ENCODE data around the gene KCTD7. TPM values are rescaled to one million over a fixed set of nuclear protein-coding genes. Genes with fewer than 3 reads are reported as not detected.

The KCTD7 gene
- total and polyA plus RNA-seq, 10 of the 15 experiments (the other 5 are each of a cell fraction or from before 2014, with no cell fraction given) = 1.6 to 18.0 (median 9.4) TPM

GRCh38 chr7:66654275-66655112 is 25.8 kb downstream of the KCTD7 start (continued):
- TF ChIP-seq MYB (IDR thresholded peaks at IDR 0.05; ENCODE audit: borderline replicate concordance, low read depth, low read length) = no peak
- peak; percentile 50; the same call in 1 of the 2 replicates for TF ChIP-seq TCF12 (IDR thresholded peaks at IDR 0.05; ENCODE audit: low read depth, low read length)
- TF ChIP-seq SMAD1 (IDR thresholded peaks at IDR 0.05; ENCODE audit: low read depth, partially characterized antibody) = no peak
- no peak for TF ChIP-seq ESRRA (IDR thresholded peaks at IDR 0.05; ENCODE audit: low read length)
- TF ChIP-seq KLF5 (IDR thresholded peaks at IDR 0.05; ENCODE audit: partially characterized antibody) = peak; percentile 44
- TF ChIP-seq ZNF622 (IDR thresholded peaks at IDR 0.05) = no peak
- TF ChIP-seq FOXM1 (IDR thresholded peaks at IDR 0.05; ENCODE audit: low read depth, low read length) = no peak
- TF ChIP-seq NR2F1 (conservative IDR thresholded peaks at IDR 0.05) = peak; percentile 73
- TF ChIP-seq PAX8 (IDR thresholded peaks at IDR 0.05) = no peak
- TF ChIP-seq JUNB (IDR thresholded peaks at IDR 0.05) = no peak
- TF ChIP-seq CBX5 (IDR thresholded peaks at IDR 0.05; ENCODE audit: low read depth) = 0 out of 2 replicates have a peak, but pooled peaks have one; percentile 13
- peak; percentile 91 for TF ChIP-seq GABPA (IDR thresholded peaks at IDR 0.05; ENCODE audit: low read depth)
- peak; percentile 40; the same call in 1 of the 2 replicates for TF ChIP-seq DPF2 (IDR thresholded peaks at IDR 0.05)
- TF ChIP-seq ATF2 (IDR thresholded peaks at IDR 0.05; ENCODE audit: low read length) = no peak; the same call in 1 of the 2 replicates
- TF ChIP-seq ZSCAN29 (IDR thresholded peaks at IDR 0.05) = no peak
- no peak for TF ChIP-seq ZNF274 (IDR thresholded peaks at IDR 0.05; ENCODE audit: insufficient read depth, insufficient read length)
- TF ChIP-seq NFYB (IDR thresholded peaks at IDR 0.05; ENCODE audit: insufficient read depth, low read depth, low read length) = peak; percentile 66; the same call in 1 of the 2 replicates
- no peak for TF ChIP-seq RBBP5 (conservative IDR thresholded peaks at IDR 0.05)
- TF ChIP-seq PRDM15 (CRISPR knock-in tag; IDR thresholded peaks at IDR 0.05) = no peak
- no peak for TF ChIP-seq SUZ12 (IDR thresholded peaks at IDR 0.05; ENCODE audit: unreplicated experiment)
- TF ChIP-seq IRF4 (IDR thresholded peaks at IDR 0.05; ENCODE audit: low read depth, low read length) = 0 out of 2 replicates have a peak, but pooled peaks have one; percentile 3
- no peak for TF ChIP-seq YBX1 (IDR thresholded peaks at IDR 0.05)
- TF ChIP-seq PAX5 (IDR thresholded peaks at IDR 0.05; ENCODE audit: borderline replicate concordance, low read depth, low read length) = peak; percentile 66; the same call in 1 of the 2 replicates
- peak; percentile 31 to 80; a peak in 2 of 3 replicates for TF ChIP-seq EGR1 (IDR thresholded peaks at IDR 0.05; ENCODE audit: borderline replicate concordance in 1 of 2, low read depth in 2 of 2, low read length in 2 of 2)
- TF ChIP-seq POLR2AphosphoS5 (IDR thresholded peaks at IDR 0.05; ENCODE audit: low read length) = peak; percentile 93
- TF ChIP-seq USF1 (IDR thresholded peaks at IDR 0.05; ENCODE audit: borderline replicate concordance, extremely low read length, insufficient read depth, low read depth, low read length) = peak; percentile 46
